Adipose tissue (tissue), 3 donors: ENCODE results near the gene FSTL1. TPM values are rescaled to one million over a fixed set of nuclear protein-coding genes. Genes with fewer than 3 reads are reported as not detected.

ENCODE experiments used
- H3K27ac ChIP-seq: one replicate; pipeline ENCODE4 v1.5.1; 2013; ENCODE audit warnings: low read depth, low read length
- WGBS, 3 donors: extraction: QIAGEN DNeasy Blood & Tissue Kit; methylation state at CpG; one replicate each; pipeline ENCODE4 v1.1.7; 2013; 5-methylcytosine and 5-hydroxymethylcytosine counted together
- polyA plus RNA-seq, 3 donors: library from polyadenylated mRNA; stranded (reverse); fragments of 200-250 nt; gene quantifications; one replicate each; pipeline ENCODE4 v1.2.3, GENCODE V29; 2013
- donor health status: healthy with polysubstance abuse.
- donor health status: Bipolar disorder and iron deficiency.
- donor health status: healthy.

The FSTL1 gene
- polyA plus RNA-seq, 3 donors: 41.6 to 259 (median 153) TPM

DNA sequence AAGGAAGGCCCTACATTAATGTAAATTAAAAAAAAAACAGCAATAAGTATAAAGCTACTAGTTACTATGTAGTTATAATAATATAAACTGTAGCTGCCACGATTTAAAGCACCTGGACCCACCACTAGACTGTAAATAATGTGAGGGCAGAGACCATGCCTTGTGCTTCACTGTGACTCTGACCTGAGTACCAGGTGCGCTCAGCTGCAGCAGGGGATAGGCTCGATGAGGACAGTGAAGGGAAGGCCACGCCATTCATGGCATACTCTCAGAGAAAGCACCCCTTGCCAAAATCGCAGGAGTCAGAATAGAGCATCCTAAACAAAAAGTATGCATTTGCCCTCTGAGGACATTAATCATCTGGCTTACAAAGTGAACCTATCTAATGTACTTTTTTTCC, 5.1 kb downstream of the FSTL1 start:
- 76 to 87% (median 77%) methylated on average over 5 of the region's 5 CpGs for WGBS, 3 donors
- no peak overlapping the region for H3K27ac ChIP-seq

DNA sequence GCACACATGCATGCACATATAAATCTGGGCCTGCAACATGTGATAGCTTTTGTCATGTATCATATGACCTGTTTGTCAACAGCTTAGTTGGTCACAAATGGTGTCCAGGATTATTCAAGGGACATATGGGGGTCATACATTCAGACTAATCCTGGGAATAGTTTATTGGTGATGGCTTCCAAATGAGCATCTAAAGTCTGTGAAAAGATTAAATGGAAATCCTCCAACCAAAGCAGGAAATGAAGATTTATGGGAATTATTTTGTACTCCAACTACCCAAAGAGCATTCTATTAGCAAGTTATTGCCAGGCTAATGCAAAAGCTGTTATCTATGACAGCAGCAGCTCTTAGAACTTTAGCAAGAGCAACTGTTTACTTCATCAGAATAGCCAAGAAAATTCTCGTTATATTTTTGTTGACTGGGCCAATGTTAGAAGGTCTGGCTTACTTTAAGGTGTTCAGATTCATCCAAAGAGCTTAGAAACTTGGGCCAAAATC, 7.1 kb downstream of the FSTL1 start:
- H3K27ac ChIP-seq: no peak overlapping the region
- 33 to 67% (median 51%) methylated on average over 1 of the region's 1 CpG for WGBS, 3 donors

DNA sequence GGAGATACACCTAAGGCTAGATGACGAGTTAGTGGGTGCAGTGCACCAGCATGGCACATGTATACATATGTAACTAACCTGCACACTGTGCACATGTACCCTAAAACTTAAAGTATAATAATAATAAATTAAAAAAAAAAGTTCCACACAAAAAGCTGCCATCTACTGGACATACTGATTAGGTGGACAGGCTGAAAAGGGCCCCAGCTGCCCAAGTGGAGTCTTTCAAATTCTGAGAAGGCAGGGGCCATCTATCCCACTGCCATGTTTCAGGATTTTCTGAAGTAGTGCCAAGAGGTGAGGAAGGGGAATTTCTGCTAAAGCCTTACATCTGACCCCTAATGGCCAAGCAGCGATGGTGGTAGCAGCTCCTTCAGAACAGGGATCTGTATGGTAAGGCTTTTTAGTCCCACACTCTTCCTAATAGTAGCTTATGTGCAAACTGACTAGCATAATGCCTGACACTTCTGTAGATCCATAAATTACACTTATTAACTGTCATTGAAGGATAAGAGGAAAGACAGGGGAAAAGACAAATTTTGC, 7.7 kb downstream of the FSTL1 start:
- WGBS, 3 donors: 67 to 82% (median 72%) methylated on average over 1 of the region's 2 CpGs
- H3K27ac ChIP-seq: no peak overlapping the region

DNA sequence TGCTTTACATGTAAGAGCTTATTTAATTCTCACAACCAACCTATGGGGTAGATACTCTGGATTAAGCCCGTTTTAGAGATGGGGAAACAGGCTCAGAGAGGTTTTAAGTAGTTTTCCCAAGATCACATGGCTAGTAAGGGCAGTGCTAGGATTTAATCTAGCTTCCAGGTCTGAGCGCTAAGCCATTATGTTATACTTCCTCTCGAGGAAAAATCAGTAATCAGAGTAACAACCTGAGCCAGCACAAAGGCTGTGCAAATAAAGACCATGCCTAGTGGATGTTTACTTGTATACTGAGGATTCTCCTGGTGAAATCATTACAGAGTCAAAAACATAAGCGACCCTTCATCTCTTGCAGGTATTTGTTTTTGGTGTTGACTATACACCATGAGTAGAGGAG, 9.0 kb downstream of the FSTL1 start:
- H3K27ac ChIP-seq: no peak overlapping the region
- WGBS, 3 donors: 66 to 70% (median 68%) methylated on average over 4 of the region's 4 CpGs

DNA sequence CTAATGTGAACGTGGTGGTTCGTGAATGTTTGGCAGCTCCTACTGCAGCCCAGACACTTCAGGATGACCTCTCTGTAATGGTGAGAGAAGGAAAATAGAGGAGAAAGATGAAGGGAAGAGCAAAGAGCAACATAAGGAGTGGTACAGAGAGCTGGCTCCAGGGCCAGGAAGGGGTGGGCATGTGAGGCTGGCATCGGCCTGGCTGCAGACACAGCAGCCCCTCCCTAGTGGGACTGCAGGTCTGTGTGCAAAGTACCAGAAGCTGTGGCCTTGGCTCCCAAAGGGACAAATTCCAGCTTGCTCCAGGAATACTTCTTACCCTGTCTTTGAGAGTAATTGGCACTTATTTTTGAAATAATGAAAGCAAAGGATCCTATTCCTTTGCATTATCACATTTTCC, 10.0 kb downstream of the FSTL1 start:
- no peak overlapping the region for H3K27ac ChIP-seq
- 50 to 73% (median 62%) methylated on average over 3 of the region's 3 CpGs for WGBS, 3 donors

DNA sequence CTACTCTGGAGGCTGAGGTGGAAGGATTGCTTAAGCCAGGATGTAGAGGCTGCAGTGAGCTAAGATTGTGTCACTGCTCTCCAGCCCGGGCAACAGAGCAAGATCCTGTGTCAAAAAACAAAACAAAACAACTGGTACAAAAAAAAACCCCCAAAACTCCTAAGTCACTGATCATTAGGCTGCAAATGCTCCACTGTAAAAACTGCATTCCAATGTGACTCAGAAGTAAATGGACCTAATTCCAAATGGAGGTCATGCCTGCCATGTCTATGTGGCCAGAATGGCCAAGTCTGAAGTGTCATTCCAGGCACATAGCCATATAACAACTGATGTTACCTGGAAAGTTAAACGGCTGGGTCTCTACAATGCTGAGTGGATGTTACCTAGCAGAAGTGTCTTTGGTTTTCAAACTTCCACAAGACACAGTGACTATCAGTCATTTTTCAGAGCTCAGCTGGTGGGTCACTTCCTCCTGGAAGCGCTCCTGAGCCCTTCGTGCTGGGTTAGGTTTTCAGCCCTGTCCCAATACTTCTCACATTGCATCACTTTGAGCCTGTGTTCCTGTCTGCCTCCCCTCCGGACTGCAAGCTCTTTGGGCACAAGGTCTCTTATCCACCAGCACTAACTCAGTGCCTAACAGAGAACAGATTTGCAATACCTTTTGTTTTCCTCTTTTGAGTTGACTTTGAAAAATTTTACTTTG, 10.6 kb downstream of the FSTL1 start:
- no peak overlapping the region for H3K27ac ChIP-seq
- 53 to 88% (median 56%) methylated on average over 5 of the region's 5 CpGs for WGBS, 3 donors

DNA sequence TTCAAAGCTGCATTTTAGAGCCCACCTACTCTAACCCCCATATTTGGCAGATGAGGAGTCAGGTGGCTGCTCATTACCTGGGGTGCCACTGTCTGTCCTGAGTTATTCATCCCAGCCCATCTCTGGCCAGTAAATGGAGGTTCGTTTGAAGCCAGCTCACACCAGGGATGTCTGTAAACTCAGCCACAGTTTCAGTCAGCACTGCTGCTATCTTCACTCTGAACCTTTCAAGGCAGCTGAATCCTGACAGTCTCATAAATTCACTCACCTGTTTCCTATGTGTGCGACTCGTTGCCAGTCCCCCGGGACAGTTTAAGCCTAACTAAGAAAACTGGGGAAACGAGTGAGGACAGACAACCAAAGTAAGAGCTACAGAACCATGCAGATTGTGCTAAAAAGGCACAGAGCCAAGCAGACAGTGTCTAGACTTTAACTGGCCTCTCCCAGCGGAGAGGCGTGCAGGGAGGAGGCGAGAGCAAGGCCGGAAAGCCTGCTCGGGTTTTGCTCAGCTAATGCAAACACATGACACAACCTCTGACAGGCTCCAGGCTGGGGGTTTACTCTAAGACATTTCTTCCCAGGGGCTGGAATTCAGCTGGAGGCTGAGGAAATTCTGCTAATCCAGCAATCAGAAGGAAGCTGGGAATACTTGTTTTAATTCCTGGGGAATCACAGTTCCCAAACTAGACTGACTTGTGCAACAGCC, 12.0 kb downstream of the FSTL1 start:
- WGBS, 3 donors: 44 to 57% (median 53%) methylated on average over 10 of the region's 10 CpGs
- no peak overlapping the region for H3K27ac ChIP-seq

DNA sequence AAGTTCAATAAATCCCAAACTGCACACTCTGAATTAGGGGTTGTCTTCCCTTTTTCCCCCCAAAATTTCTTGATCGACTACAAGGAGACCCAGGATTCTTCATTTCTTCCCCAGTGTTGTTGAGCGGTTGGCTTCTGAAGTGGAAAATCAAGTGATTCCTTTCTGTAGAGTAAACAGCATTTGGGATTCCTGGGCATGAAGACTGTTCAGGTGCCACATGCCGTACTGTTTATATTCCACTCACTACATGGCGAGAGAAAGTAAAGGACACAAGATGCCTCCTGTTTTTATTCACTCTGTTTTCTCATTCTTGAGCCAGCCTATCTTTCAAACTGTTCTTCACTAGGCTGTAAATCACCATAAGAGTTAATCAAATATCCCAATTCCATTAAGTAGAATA, 12.6 kb downstream of the FSTL1 start:
- 90 to 96% (median 94%) methylated on average over 4 of the region's 4 CpGs for WGBS, 3 donors
- no peak overlapping the region for H3K27ac ChIP-seq

- WGBS, 3 donors: 73 to 81% (median 81%) methylated on average over 2 of the region's 2 CpGs
- H3K27ac ChIP-seq: no peak overlapping the region
Measured at GRCh38 chr3:120437559-120437958, 13.2 kb downstream of the FSTL1 start.

- 86 to 95% (median 90%) methylated on average over 4 of the region's 4 CpGs for WGBS, 3 donors
- no peak overlapping the region for H3K27ac ChIP-seq
Measured at GRCh38 chr3:120436523-120437050, 14.2 kb downstream of the FSTL1 start.

DNA sequence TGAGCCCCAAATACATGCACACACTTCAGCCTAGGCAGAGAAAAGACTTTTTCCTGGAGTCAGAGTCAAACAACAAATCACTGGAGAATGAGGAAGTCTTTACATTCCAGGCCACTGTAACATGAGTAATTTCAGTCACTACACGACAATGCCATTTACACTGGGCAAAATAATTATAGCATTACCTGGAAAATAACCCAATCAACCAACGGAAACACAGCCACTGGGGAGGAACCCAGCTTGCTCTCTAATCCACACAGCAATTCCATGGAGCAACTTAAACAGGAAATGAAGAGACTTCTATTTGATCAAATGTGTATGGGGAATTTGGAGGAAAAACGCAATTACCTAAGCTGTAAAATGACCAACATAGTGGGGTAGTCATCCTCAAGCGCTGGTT, 15.2 kb downstream of the FSTL1 start:
- 46 to 61% (median 49%) methylated on average over 4 of the region's 4 CpGs for WGBS, 3 donors
- H3K27ac ChIP-seq: no peak overlapping the region

DNA sequence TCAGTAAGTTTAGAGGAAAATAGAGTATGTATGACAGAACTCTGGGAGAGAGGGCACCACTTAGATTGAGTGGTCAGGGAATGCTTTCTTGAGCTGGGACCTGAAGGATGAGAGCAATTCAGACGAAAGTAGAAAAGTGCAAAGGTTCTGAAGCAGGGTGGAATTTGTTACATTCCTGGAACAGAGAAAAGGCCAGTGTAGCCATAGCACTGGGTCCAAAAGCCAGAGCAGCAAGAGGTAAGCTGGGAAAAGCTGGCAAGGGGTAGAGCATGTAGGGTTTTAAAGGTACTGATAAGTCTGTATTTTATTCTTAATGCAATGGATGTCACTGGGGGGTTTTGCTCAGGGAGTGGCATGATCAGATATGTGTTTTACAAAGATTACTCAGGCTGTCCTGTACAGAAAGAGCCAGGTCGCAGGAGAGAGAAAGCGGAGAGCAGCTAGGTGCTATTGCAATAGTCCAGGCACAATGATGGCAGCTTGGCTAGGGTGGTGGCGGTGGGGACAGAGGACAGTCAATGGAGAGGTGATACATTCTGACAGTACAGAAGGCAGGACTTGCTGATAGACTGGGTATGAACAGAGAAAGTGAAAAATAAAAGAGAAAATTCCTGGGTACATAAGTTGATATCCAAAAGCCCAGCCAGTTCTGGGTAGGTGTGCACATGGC, 17.0 kb downstream of the FSTL1 start:
- no peak overlapping the region for H3K27ac ChIP-seq
- WGBS, 3 donors: 84 to 91% (median 88%) methylated on average over 4 of the region's 4 CpGs

DNA sequence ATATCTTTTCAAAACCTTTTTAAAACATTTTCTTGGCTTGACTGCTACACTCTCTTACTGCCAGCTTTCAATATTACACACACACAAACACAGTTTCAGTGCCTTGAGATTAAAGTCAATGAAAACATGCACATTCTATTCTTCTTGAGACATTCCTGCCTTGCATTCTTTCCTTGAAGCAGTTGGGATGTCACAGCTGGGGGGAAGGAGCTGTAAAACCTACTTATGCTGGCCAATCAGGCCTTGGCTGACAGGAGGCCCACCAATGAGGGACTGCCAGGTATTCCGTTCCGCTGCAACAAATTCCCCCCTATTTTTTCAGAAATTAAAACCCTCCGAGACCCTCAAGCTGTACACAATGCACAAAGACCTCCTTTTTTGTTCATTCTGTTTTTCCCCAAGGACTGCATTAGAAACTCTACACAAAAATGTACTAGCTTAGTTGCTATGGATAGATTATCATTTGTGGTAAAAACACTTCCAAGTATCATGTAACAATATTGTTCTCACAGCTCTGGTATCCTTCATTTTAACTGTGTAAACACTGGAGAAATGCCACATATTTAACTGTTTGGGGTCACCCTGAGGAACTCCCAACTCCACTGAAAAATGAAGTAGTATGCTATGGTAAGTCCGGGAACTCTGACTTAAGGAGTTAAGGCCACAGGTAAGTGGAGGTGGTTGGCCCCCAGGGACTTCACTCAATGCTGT, 18.5 kb downstream of the FSTL1 start:
- WGBS, 3 donors: 74 to 90% (median 78%) methylated on average over 4 of the region's 4 CpGs
- H3K27ac ChIP-seq: no peak overlapping the region

GRCh38 chr3:120429921-120430361, 20.9 kb downstream of the FSTL1 start:
- 79 to 96% (median 83%) methylated on average over 1 of the region's 1 CpG for WGBS, 3 donors
- no peak overlapping the region for H3K27ac ChIP-seq

DNA sequence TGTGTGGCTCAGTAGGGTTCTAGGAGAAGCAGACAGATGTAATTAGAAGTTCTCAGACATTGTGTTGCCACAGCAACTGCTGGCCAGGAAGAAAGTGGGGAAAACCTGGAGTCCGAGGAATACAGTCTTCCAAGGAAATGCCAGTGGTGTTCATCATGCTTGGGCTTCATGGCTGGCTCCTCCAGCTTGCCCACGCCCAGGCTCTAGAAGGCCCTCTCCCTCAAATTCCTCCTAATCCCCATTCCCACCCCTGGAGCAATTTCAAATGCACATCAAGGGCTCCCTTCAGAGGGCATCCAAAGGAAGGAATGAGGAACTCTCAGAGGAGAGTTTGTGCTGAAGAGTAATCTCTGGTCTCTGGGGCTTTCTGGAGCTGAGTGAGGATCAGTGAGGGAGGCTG, 21.9 kb downstream of the FSTL1 start:
- 83 to 88% (median 86%) methylated on average over 2 of the region's 2 CpGs for WGBS, 3 donors
- no peak overlapping the region for H3K27ac ChIP-seq

GRCh38 chr3:120427201-120427600, 23.6 kb downstream of the FSTL1 start:
- H3K27ac ChIP-seq: no peak overlapping the region

DNA sequence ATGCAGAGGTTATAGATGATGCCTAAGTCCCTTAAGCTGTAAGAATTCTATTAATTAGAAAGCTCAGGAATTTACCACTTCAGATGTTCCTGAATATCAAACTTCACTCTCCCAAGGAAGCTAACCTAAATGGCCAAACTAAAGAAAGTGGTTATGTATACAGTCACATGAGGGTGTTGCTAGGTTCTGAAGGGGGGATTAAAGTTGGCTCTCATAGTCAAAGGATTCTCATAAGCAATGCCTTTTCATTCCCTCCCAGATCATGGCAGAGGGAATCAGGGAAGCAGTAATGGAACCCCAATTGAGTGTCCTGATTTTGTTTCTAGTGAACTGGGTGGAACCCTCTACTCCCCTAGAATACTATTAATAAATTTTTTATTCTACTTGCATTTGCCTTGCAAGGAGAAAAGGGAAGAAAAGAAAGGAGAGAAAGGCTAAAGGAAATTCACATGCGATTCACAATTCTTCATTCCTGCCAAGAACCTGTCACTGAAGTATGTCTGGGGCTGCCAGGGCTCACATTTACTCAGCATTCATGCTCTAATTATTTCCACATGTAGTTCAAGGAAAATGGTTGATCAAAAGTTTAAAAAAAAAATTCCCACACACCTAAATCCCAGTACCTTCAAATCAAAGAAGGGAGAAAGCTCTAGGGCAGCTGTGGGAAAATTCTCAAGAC, 25.1 kb downstream of the FSTL1 start:
- WGBS, 3 donors: 12 to 39% (median 36%) methylated on average over 1 of the region's 1 CpG
- no peak overlapping the region for H3K27ac ChIP-seq
